Measurements from ENCODE around the gene NDST4. TPM values are rescaled to one million over a fixed set of nuclear protein-coding genes. Genes with fewer than 3 reads are reported as not detected.

NDST4 gene
- total RNA-seq, 1 donor from 2014 or later, result 1.5 TPM

GRCh38 chr4:114815760-114816159 is 297.7 kb downstream of the NDST4 start:
- Histone ChIP-seq H3K4me3 (no peak overlapping the region), H3K9me3 (ENCODE audit: low read depth) (no peaks in the 10 kb centered on the region), H3K4me2 (no peak overlapping the region), H3K27me3 (no peaks in the 10 kb centered on the region), H3K36me3 (no peaks in the 10 kb centered on the region), H3K79me2 (ENCODE audit: low read depth) (no peaks in the 10 kb centered on the region), H4K20me1 (ENCODE audit: low read depth) (no peaks in the 10 kb centered on the region), H2AFZ (replicated peaks) (peak overlapping the region; percentile 47), H3K27ac (no peak overlapping the region), H3K4me1 (no peaks in the 10 kb centered on the region), H3F3A (ENCODE audit: low read depth) (no peaks in the 10 kb centered on the region), H3K9ac (no peak overlapping the region)
- no peak for DNase-seq (ENCODE audit: low spot score)
- TF ChIP-seq CTCF (IDR thresholded peaks at IDR 0.05) (no peak), EZH2 (IDR thresholded peaks at IDR 0.05) (no peak), EZH2phosphoT487 (IDR thresholded peaks at IDR 0.05) (no peak)
- H3K9me3 Mint-ChIP-seq, result no peaks in the 10 kb centered on the region
- H3K4me1 Mint-ChIP-seq, result no peaks in the 10 kb centered on the region
- no peaks in the 10 kb centered on the region for H3K27me3 Mint-ChIP-seq (ENCODE audit: insufficient read depth, low read depth)
- no peak overlapping the region for H3K4me3 Mint-ChIP-seq
- H3K36me3 Mint-ChIP-seq, result no peaks in the 10 kb centered on the region
- H3K27ac Mint-ChIP-seq, result no peak overlapping the region

GRCh38 chr4:114813961-114814360 is 299.5 kb downstream of the NDST4 start:
- H3F3A ChIP-seq (ENCODE audit: low read depth), result no peaks in the 10 kb centered on the region
- Mint-ChIP-seq H3K36me3 (no peaks in the 10 kb centered on the region), H3K4me3 (no peak overlapping the region), H3K9me3 (no peaks in the 10 kb centered on the region), H3K27ac (no peak overlapping the region), H3K27me3 (ENCODE audit: insufficient read depth, low read depth) (no peaks in the 10 kb centered on the region), H3K4me1 (no peaks in the 10 kb centered on the region)
- no peaks in the 10 kb centered on the region for H3K9me3 ChIP-seq (ENCODE audit: low read depth)
- no peaks in the 10 kb centered on the region for H3K27me3 ChIP-seq
- no peaks in the 10 kb centered on the region for H3K4me1 ChIP-seq
- no peak overlapping the region for H3K27ac ChIP-seq
- no peak overlapping the region for H3K9ac ChIP-seq
- H4K20me1 ChIP-seq (ENCODE audit: low read depth), result no peaks in the 10 kb centered on the region
- H3K36me3 ChIP-seq, result no peaks in the 10 kb centered on the region
- TF ChIP-seq EZH2phosphoT487 (IDR thresholded peaks at IDR 0.05), result no peak
- H3K4me2 ChIP-seq, result no peak overlapping the region
- H3K79me2 ChIP-seq (ENCODE audit: low read depth), result no peaks in the 10 kb centered on the region
- no peak for DNase-seq (ENCODE audit: low spot score)
- H2AFZ ChIP-seq (replicated peaks), result no peak overlapping the region
- H3K4me3 ChIP-seq, result no peak overlapping the region

GRCh38 chr4:114811564-114812301 is 301.7 kb downstream of the NDST4 start:
- Mint-ChIP-seq H3K9me3 (peaks cover 6% of the 10 kb centered on the region), H3K4me3 (no peak overlapping the region), H3K27ac (no peak overlapping the region), H3K4me1 (no peaks in the 10 kb centered on the region), H3K36me3 (peaks cover 1% of the 10 kb centered on the region), H3K27me3 (ENCODE audit: insufficient read depth, low read depth) (peaks cover 2% of the 10 kb centered on the region)
- no peaks in the 10 kb centered on the region for H3K27me3 ChIP-seq
- H2AFZ ChIP-seq (replicated peaks), result peak overlapping the region; percentile 45
- H3K4me2 ChIP-seq, result no peak overlapping the region
- H3F3A ChIP-seq (ENCODE audit: low read depth), result no peaks in the 10 kb centered on the region
- no peaks in the 10 kb centered on the region for H3K4me1 ChIP-seq
- no peaks in the 10 kb centered on the region for H4K20me1 ChIP-seq (ENCODE audit: low read depth)
- H3K36me3 ChIP-seq, result no peaks in the 10 kb centered on the region
- H3K79me2 ChIP-seq (ENCODE audit: low read depth), result no peaks in the 10 kb centered on the region
- no peak overlapping the region for H3K27ac ChIP-seq
- no peak for TF ChIP-seq EZH2 (IDR thresholded peaks at IDR 0.05)
- TF ChIP-seq CTCF (IDR thresholded peaks at IDR 0.05), result no peak
- no peak for TF ChIP-seq EZH2phosphoT487 (IDR thresholded peaks at IDR 0.05)
- no peak overlapping the region for H3K4me3 ChIP-seq
- no peak overlapping the region for H3K9ac ChIP-seq
- no peaks in the 10 kb centered on the region for H3K9me3 ChIP-seq (ENCODE audit: low read depth)
- no peak for DNase-seq (ENCODE audit: low spot score)

- H3K4me1 ChIP-seq, result no peaks in the 10 kb centered on the region
- Mint-ChIP-seq H3K4me3 (no peak overlapping the region), H3K27ac (no peak overlapping the region), H3K4me1 (no peaks in the 10 kb centered on the region), H3K27me3 (ENCODE audit: insufficient read depth, low read depth) (peaks cover 2% of the 10 kb centered on the region), H3K9me3 (peaks cover 6% of the 10 kb centered on the region), H3K36me3 (peaks cover 1% of the 10 kb centered on the region)
- TF ChIP-seq EZH2 (IDR thresholded peaks at IDR 0.05), result no peak
- TF ChIP-seq CTCF (IDR thresholded peaks at IDR 0.05), result peak; percentile 91
- TF ChIP-seq EZH2phosphoT487 (IDR thresholded peaks at IDR 0.05), result no peak
- no peak overlapping the region for H3K4me3 ChIP-seq
- H3K27me3 ChIP-seq, result no peaks in the 10 kb centered on the region
- no peaks in the 10 kb centered on the region for H3F3A ChIP-seq (ENCODE audit: low read depth)
- H3K36me3 ChIP-seq, result no peaks in the 10 kb centered on the region
- H3K79me2 ChIP-seq (ENCODE audit: low read depth), result no peaks in the 10 kb centered on the region
- H3K9me3 ChIP-seq (ENCODE audit: low read depth), result no peaks in the 10 kb centered on the region
- no peak overlapping the region for H3K9ac ChIP-seq
- H4K20me1 ChIP-seq (ENCODE audit: low read depth), result no peaks in the 10 kb centered on the region
- DNase-seq (ENCODE audit: low spot score), result peak; percentile 71
- no peak overlapping the region for H3K27ac ChIP-seq
- peak overlapping the region; percentile 55 for H2AFZ ChIP-seq (replicated peaks)
- H3K4me2 ChIP-seq, result no peak overlapping the region
Measured at GRCh38 chr4:114807759-114808404, 305.5 kb downstream of the NDST4 start.
